ENCODE data around the gene APPL1. TPM values are rescaled to one million over a fixed set of nuclear protein-coding genes. Genes with fewer than 3 reads are reported as not detected.
"Not testable (repeated sequence)": the region's sequence is repeated elsewhere in the genome, so short reads cannot be mapped to it uniquely, and the experiment has no call there.

The APPL1 gene
- total RNA-seq, 1 donor from 2014 or later = 46.0 TPM

GRCh38 chr3:57279685-57280084, 52.2 kb downstream of the APPL1 start:
- Mint-ChIP-seq H3K4me3 (no peak overlapping the region), H3K27me3 (ENCODE audit: insufficient read depth) (no peaks in the 10 kb centered on the region), H3K36me3 (ENCODE audit: low read depth) (peaks cover 2% of the 10 kb centered on the region), H3K9me3 (no peaks in the 10 kb centered on the region), H3K4me1 (ENCODE audit: low read depth) (no peaks in the 10 kb centered on the region), H3K27ac (no peak overlapping the region)
- DNase-seq (ENCODE audit: low spot score) = no peak
- intact Hi-C loops (cut with micrococcal nuclease) = no loop called here

DNA sequence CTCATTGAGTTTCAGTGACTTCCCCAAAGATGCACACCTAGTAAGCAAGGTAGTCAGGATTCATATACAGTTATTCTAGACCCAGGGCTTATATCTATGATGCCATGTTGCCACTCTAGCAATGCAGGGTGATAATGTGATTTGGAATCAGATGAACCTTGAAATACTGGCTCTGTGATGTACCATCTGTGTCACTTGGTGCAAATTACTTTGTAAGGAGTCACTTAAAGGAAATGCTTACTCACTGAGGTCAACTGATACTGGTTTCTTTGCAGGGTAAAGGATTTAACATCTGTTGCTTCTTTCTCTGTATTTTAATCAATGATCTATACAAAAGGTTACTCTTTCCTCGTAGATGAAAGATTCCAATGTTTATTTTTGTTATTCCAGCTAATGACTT, 54.2 kb downstream of the APPL1 start:
- H3K27me3 Mint-ChIP-seq (ENCODE audit: insufficient read depth) = peaks cover 3% of the 10 kb centered on the region
- H3K4me3 Mint-ChIP-seq = no peak overlapping the region
- no peak overlapping the region for H3K27ac Mint-ChIP-seq
- DNase-seq (ENCODE audit: low spot score) = no peak
- intact Hi-C loops (cut with micrococcal nuclease) = no loop called here
- H3K4me1 Mint-ChIP-seq (ENCODE audit: low read depth) = no peaks in the 10 kb centered on the region
- H3K9me3 Mint-ChIP-seq = peaks cover 6% of the 10 kb centered on the region
- no peaks in the 10 kb centered on the region for H3K36me3 Mint-ChIP-seq (ENCODE audit: low read depth)

DNA sequence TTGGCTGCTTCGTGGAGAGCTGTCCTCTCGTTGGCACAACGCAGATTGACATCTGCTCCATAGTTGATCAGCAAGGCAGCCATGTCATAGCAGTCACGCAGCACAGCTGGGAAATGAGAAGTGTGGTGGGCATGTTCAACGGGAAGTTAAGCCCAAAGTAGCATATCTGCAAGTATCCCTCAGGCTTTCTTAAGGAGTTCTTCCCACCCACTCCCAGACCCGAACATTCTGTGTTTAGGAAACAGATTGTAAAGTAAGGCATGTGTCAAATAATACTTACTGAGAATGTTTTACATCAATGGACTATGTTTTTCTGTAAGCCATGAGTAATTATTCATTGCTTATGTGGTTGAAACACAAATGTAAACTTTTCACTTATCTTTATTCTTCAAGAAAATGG, 55.8 kb downstream of the APPL1 start:
- H3K27me3 Mint-ChIP-seq (ENCODE audit: insufficient read depth) = peaks cover 3% of the 10 kb centered on the region
- no peak overlapping the region for H3K27ac Mint-ChIP-seq
- no peak overlapping the region for H3K4me3 Mint-ChIP-seq
- intact Hi-C loops (cut with micrococcal nuclease) = no loop called here
- H3K9me3 Mint-ChIP-seq = peaks cover 7% of the 10 kb centered on the region
- H3K4me1 Mint-ChIP-seq (ENCODE audit: low read depth) = no peaks in the 10 kb centered on the region
- no peaks in the 10 kb centered on the region for H3K36me3 Mint-ChIP-seq (ENCODE audit: low read depth)
- no peak for DNase-seq (ENCODE audit: low spot score)

- Mint-ChIP-seq H3K27ac (no peak overlapping the region), H3K4me1 (ENCODE audit: low read depth) (no peaks in the 10 kb centered on the region), H3K9me3 (peaks cover 7% of the 10 kb centered on the region), H3K4me3 (no peak overlapping the region), H3K36me3 (ENCODE audit: low read depth) (no peaks in the 10 kb centered on the region), H3K27me3 (ENCODE audit: insufficient read depth) (peaks cover 13% of the 10 kb centered on the region)
- DNase-seq (ENCODE audit: low spot score) = no peak
- intact Hi-C loops (cut with micrococcal nuclease) = no loop called here
Measured at GRCh38 chr3:57287205-57287604, 59.7 kb downstream of the APPL1 start.

DNA sequence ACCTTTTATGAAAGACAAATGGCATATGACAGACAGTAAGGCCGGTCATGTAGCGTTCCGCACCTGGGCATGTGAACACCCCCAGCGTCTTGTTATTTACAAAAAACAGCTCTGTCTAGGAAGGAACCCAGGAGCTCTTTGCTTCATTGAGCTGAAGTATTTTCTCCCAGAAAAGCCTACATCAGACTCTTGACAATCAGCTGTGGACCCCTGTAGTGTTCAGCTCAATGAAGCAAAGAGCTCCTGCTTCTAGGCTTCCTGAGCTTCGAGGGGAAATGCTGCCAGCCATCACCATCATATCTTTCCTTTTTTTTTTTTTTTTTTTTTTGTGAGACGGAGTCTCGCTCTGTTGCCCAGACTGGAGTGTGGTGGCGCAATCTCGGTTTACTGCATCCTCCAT, 60.9 kb downstream of the APPL1 start:
- H3K4me3 Mint-ChIP-seq = no peak overlapping the region
- H3K27me3 Mint-ChIP-seq (ENCODE audit: insufficient read depth) = peaks cover 13% of the 10 kb centered on the region
- H3K36me3 Mint-ChIP-seq (ENCODE audit: low read depth) = no peaks in the 10 kb centered on the region
- H3K27ac Mint-ChIP-seq = no peak overlapping the region
- H3K4me1 Mint-ChIP-seq (ENCODE audit: low read depth) = no peaks in the 10 kb centered on the region
- DNase-seq (ENCODE audit: low spot score) = no peak
- intact Hi-C loops (cut with micrococcal nuclease) = no loop called here
- H3K9me3 Mint-ChIP-seq = peaks cover 7% of the 10 kb centered on the region

GRCh38 chr3:57292159-57292896, 64.8 kb downstream of the APPL1 start, which contains the start of gene ASB14:
TSS of gene ASB14 (minus strand) at chr3:57292685. CDS start at chr3:57292033, 652 bp downstream.
- intact Hi-C loops (cut with micrococcal nuclease) = no loop called here
- Mint-ChIP-seq H3K27me3 (ENCODE audit: insufficient read depth) (peaks cover 16% of the 10 kb centered on the region), H3K27ac (no peak within 1 kb of the TSS), H3K4me1 (ENCODE audit: low read depth) (no peaks in the 10 kb centered on the region), H3K9me3 (no peaks in the 10 kb centered on the region), H3K36me3 (ENCODE audit: low read depth) (no peaks in the 10 kb centered on the region), H3K4me3 (no peak within 1 kb of the TSS)
- no peak for DNase-seq (ENCODE audit: low spot score)

GRCh38 chr3:57292897-57293526, 65.5 kb downstream of the APPL1 start:
- no peak overlapping the region for H3K4me3 Mint-ChIP-seq
- no peaks in the 10 kb centered on the region for H3K9me3 Mint-ChIP-seq
- intact Hi-C loops (cut with micrococcal nuclease) = no loop called here
- H3K27ac Mint-ChIP-seq = no peak overlapping the region
- no peak for DNase-seq (ENCODE audit: low spot score)
- peaks cover 16% of the 10 kb centered on the region for H3K27me3 Mint-ChIP-seq (ENCODE audit: insufficient read depth)
- no peaks in the 10 kb centered on the region for H3K4me1 Mint-ChIP-seq (ENCODE audit: low read depth)
- H3K36me3 Mint-ChIP-seq (ENCODE audit: low read depth) = no peaks in the 10 kb centered on the region

GRCh38 chr3:57298041-57298440, 70.5 kb downstream of the APPL1 start:
- Mint-ChIP-seq H3K4me3 (no peak overlapping the region), H3K27me3 (ENCODE audit: insufficient read depth) (peaks cover 15% of the 10 kb centered on the region), H3K4me1 (ENCODE audit: low read depth) (no peaks in the 10 kb centered on the region), H3K27ac (no peak overlapping the region), H3K9me3 (no peaks in the 10 kb centered on the region), H3K36me3 (ENCODE audit: low read depth) (no peaks in the 10 kb centered on the region)
- no peak for DNase-seq (ENCODE audit: low spot score)
- intact Hi-C loops (cut with micrococcal nuclease) = no loop called here

GRCh38 chr3:57303520-57303919, 76.0 kb downstream of the APPL1 start:
- H3K27ac Mint-ChIP-seq; intact Hi-C loops (cut with micrococcal nuclease); H3K4me3 Mint-ChIP-seq; H3K36me3 Mint-ChIP-seq (ENCODE audit: low read depth); H3K27me3 Mint-ChIP-seq (ENCODE audit: insufficient read depth); DNase-seq (ENCODE audit: low spot score); H3K9me3 Mint-ChIP-seq; H3K4me1 Mint-ChIP-seq (ENCODE audit: low read depth): not testable (repeated sequence)

DNA sequence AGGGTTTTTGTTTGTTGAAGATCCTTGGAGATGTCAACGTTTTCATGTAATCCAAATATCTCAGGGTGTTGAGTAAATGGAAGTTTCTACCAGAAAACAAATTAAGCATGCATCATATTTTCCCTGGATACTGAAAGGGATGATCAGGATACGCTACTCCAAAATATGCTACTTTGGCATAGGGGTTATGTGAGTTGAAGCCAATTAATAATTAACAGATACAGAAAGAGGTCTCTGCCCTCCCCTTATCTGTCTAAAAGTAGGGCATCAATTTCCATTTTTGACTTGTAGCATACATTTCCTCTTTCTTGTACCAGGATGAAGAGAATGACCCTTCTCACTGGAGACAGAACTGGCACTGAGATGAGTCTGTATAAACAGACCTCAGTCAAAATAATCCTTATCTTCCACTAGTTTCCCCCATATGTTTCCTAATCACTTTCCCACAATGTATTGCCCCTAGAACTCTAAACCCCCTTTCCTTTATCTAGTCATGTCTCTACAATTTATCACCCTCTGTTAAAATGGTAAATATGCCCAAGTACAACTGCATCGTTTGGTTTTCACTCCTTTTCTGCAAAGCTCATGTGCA, 82.3 kb downstream of the APPL1 start:
- intact Hi-C loops (cut with micrococcal nuclease) = no loop called here
- peaks cover 7% of the 10 kb centered on the region for H3K27me3 Mint-ChIP-seq (ENCODE audit: insufficient read depth)
- no peaks in the 10 kb centered on the region for H3K36me3 Mint-ChIP-seq (ENCODE audit: low read depth)
- H3K4me1 Mint-ChIP-seq (ENCODE audit: low read depth) = no peaks in the 10 kb centered on the region
- no peaks in the 10 kb centered on the region for H3K9me3 Mint-ChIP-seq
- H3K27ac Mint-ChIP-seq = no peak overlapping the region
- no peak overlapping the region for H3K4me3 Mint-ChIP-seq
- no peak for DNase-seq (ENCODE audit: low spot score)

DNA sequence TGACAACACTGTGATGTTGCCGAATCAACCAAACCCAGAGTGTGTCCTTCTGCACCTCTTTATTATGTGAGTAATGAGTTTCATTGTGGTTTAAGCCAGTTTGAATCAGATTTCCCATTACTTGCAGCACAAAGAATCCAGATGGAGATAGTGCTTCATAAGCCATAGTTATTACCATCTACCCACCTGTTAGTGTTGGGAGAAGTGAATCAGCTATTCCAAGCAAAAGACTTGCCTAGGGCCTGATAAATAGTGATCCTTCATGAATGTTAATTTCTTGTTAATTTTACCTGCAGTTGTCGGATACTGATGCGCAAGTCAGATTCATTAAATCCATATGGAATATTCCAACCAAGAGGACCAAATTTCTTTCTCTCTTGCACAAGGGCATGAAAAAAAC, 86.7 kb downstream of the APPL1 start:
- Mint-ChIP-seq H3K27me3 (ENCODE audit: insufficient read depth) (peaks cover 13% of the 10 kb centered on the region), H3K4me1 (ENCODE audit: low read depth) (no peaks in the 10 kb centered on the region), H3K4me3 (no peak overlapping the region), H3K27ac (no peak overlapping the region), H3K36me3 (ENCODE audit: low read depth) (no peaks in the 10 kb centered on the region), H3K9me3 (no peaks in the 10 kb centered on the region)
- DNase-seq (ENCODE audit: low spot score) = no peak
- intact Hi-C loops (cut with micrococcal nuclease) = no loop called here
